ENCODE data around the gene CUEDC1.

Gene CUEDC1

GRCh38 chr17:57918017-57918895 lies 37.0 kb downstream of the CUEDC1 start:
- DNase-seq (ENCODE audit: low read depth), result peak; percentile 70
- TF ChIP-seq CTCF (conservative IDR thresholded peaks at IDR 0.05; ENCODE audit: low read length), result no peak
- H3K4me3 ChIP-seq (ENCODE audit: low read length), result no peak overlapping the region

- no peak for DNase-seq (ENCODE audit: low read depth)
- H3K4me3 ChIP-seq (ENCODE audit: low read length), result no peak overlapping the region
- TF ChIP-seq CTCF (conservative IDR thresholded peaks at IDR 0.05; ENCODE audit: low read length), result no peak
These were observed 38.0 kb downstream of the CUEDC1 start for GRCh38 chr17:57916925-57917858.

GRCh38 chr17:57915985-57916757 lies 39.0 kb downstream of the CUEDC1 start:
- TF ChIP-seq CTCF (conservative IDR thresholded peaks at IDR 0.05; ENCODE audit: low read length), result no peak
- peak; percentile 40 for DNase-seq (ENCODE audit: low read depth)
- H3K4me3 ChIP-seq (ENCODE audit: low read length), result no peak overlapping the region

GRCh38 chr17:57915544-57915943 lies 39.7 kb downstream of the CUEDC1 start:
- H3K4me3 ChIP-seq (ENCODE audit: low read length), result no peak overlapping the region
- DNase-seq (ENCODE audit: low read depth), result no peak
- no peak for TF ChIP-seq CTCF (conservative IDR thresholded peaks at IDR 0.05; ENCODE audit: low read length)

GRCh38 chr17:57914273-57915142 lies 40.7 kb downstream of the CUEDC1 start:
- H3K4me3 ChIP-seq (ENCODE audit: low read length), result no peak overlapping the region
- TF ChIP-seq CTCF (conservative IDR thresholded peaks at IDR 0.05; ENCODE audit: low read length), result no peak
- no peak for DNase-seq (ENCODE audit: low read depth)

All from AG10803 (cell line).